IPS-18c (cell line): Measurements from ENCODE around the gene DGUOK.

Experiments used
- H3K4me3 ChIP-seq: 2 replicates; pipeline ENCODE4 v1.7.0; 2013; ENCODE audit warnings: low read depth, mild to moderate bottlenecking, low read length, moderate library complexity; ENCODE audit not compliant: insufficient read depth
- H3K9me3 ChIP-seq: one replicate; pipeline ENCODE4 v1.6.1; 2013; ENCODE audit warnings: mild to moderate bottlenecking, low read length, moderate library complexity; ENCODE audit not compliant: control insufficient read depth, insufficient read depth

DGUOK gene

GRCh38 chr2:74007711-74008110, 81.0 kb downstream of the DGUOK start:
- no peaks in the 10 kb centered on the region for H3K9me3 ChIP-seq
- H3K4me3 ChIP-seq: no peak overlapping the region
